Effector memory CD8-positive, alpha-beta T cell (primary cell): ENCODE data around the gene AXIN1.

Experiments
- ATAC-seq: fragments of 150-1000 bp; cut with Tn5 transposase; replicated peaks from 2 replicates; pipeline ENCODE4 v1.10.0; 2021; ENCODE audit warnings: mild to moderate bottlenecking, moderate library complexity
- DNase-seq, 3 experiments: peaks; one replicate each; pipeline ENCODE4 v3.0.0; 2021
- H3K27ac Mint-ChIP-seq, 2 donors: one replicate each; pipeline ENCODE4 v1.8.0; 2022; ENCODE audit warnings: mild to moderate bottlenecking in 2 of 2, mixed read lengths in 2 of 2, moderate library complexity in 2 of 2
- H3K27me3 Mint-ChIP-seq, 2 donors: one replicate each; pipeline ENCODE4 v1.8.0; 2022; ENCODE audit warnings: mixed read lengths in 2 of 2
- H3K36me3 Mint-ChIP-seq: one replicate; pipeline ENCODE4 v1.8.0; 2022; ENCODE audit warnings: mild to moderate bottlenecking, moderate library complexity, mixed read lengths; ENCODE audit not compliant: insufficient read depth
- H3K4me1 Mint-ChIP-seq, 2 donors: one replicate each; pipeline ENCODE4 v1.8.0; 2022; ENCODE audit warnings: low read depth in 2 of 2, mixed read lengths in 2 of 2
- H3K4me3 Mint-ChIP-seq, 2 donors: one replicate each; pipeline ENCODE4 v1.8.0; 2022; ENCODE audit warnings: mild to moderate bottlenecking in 2 of 2, mixed read lengths in 2 of 2, moderate library complexity in 2 of 2
- H3K9me3 Mint-ChIP-seq, 2 donors: one replicate each; pipeline ENCODE4 v1.8.0; 2022; ENCODE audit warnings: mixed read lengths in 2 of 2

AXIN1 gene

DNA sequence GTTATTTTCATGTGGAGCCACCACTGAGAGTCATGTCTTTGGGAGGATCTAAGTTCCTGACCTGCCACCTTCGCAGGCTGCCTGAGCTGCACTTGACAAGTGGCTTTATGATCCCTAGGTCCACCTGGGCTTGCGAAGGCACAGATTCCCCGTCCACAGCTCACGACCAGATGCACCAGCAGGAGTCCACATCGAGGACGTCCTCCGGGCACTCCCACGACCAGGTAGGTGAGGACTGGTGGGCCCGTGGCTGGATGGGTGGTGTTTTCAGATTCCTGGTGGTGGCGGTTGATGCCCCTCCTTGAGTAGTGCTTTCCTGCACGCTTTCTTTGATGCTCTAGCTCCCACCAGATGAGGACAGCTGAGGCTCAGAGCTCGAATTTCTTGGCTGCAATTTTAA lies 103.1 kb downstream of the AXIN1 start:
- ATAC-seq, result no peak
- Mint-ChIP-seq H3K9me3 (no peaks in the 10 kb centered on the region), H3K4me1 (peaks cover 9 to 10% of the 10 kb centered on the region in 2 donors), H3K36me3 (peaks cover 11% of the 10 kb centered on the region), H3K27me3 (no peaks in the 10 kb centered on the region), H3K27ac (no peak overlapping the region), H3K4me3 (no peak overlapping the region)
- DNase-seq, result no peak

DNA sequence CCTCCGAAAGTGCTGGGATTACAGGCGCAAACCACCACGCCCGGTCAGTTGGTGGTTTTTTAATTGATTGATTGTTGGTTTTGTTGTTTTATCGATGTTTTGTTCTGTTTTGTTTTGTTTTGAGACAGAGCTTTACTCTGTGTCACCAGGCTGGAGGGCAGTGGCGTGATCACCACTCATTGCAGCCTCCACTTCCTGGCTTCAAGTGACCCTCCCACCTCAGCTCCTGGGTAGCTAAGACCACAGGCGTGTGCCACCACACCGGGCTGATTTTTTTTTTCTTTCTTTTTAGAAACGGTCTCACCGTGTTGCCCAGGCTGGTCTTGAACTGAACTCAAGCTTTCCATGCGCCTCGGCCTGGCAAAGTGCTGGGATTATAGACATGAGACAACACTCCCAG lies 105.5 kb downstream of the AXIN1 start:
- Mint-ChIP-seq H3K4me1 (no peaks in the 10 kb centered on the region), H3K27me3 (no peaks in the 10 kb centered on the region), H3K27ac (no peak overlapping the region), H3K36me3 (peaks cover 8% of the 10 kb centered on the region), H3K4me3 (no peak overlapping the region), H3K9me3 (no peaks in the 10 kb centered on the region)
- DNase-seq (no peak), ATAC-seq (no peak)

DNA sequence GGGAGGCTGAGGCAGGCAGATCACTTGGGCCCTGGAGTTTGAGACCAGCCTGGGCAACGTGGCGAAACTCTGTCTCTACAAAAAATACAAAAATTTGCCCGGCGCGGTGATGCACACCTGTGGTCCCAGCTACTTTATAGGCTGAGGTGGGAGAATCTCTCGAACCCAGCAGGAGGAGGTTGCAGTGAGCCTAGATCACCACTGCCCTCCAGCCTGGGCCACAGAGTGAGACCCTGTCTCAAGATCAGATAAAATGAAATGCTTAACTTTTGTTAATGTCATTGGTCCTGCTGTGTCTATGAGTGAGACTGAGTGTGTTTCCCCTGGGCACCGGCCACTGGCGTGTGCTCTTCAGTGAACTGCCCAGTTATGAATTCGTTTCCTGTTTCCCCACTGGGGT lies 107.4 kb downstream of the AXIN1 start:
- Mint-ChIP-seq H3K4me3 (no peak overlapping the region), H3K27me3 (no peaks in the 10 kb centered on the region), H3K9me3 (no peaks in the 10 kb centered on the region), H3K4me1 (peaks cover 5 to 10% of the 10 kb centered on the region in 2 donors), H3K36me3 (peaks cover 5% of the 10 kb centered on the region), H3K27ac (peak overlapping the region; percentile 12 to 62)
- DNase-seq (no peak), ATAC-seq (no peak)

DNA sequence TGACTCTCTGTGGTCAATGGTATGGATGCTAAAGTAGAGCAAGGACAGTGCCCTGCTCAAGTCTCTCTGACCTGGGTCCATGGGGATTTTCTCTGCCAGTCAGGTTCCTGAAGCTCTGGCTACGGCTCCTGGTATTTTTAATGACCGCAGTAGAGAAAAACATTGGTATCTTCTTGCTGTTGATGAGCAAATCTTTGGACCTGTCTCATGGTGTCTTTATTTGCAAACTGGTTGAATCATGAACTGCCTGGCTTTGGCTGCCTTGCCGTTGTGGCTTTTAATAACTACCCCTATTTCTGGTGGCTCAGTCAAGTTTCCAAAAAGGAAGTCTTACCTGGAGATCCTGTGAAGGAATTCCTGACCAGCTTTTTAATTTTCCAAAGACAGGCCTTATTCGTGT lies 109.2 kb downstream of the AXIN1 start:
- DNase-seq, result no peak
- H3K27me3 Mint-ChIP-seq, result no peaks in the 10 kb centered on the region
- no peak overlapping the region for H3K4me3 Mint-ChIP-seq
- no peak for ATAC-seq
- H3K27ac Mint-ChIP-seq, result peak overlapping the region in 1 of 2 donors; percentile 79
- H3K9me3 Mint-ChIP-seq, result no peaks in the 10 kb centered on the region
- H3K36me3 Mint-ChIP-seq, result peaks cover 5% of the 10 kb centered on the region
- H3K4me1 Mint-ChIP-seq, result peaks cover 5 to 16% of the 10 kb centered on the region in 2 donors

DNA sequence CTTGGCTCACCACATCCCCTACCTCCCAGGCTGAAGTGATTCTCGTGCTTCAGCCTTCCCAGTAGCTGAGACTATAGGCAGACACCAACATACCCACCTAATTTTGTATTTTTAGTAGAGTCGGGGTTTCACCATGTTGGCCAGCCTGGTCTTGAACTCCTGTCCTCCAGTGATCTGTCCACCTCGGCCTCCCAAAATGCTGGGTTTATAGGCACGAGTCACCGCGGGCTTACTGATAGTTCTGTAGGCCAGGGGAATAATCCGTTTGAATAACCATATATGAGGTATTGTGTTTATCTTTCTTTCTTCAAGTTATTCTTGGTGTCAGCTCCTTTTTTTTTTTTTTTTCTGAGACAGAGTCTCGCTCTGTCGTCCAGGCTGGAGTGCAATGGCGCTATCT lies 110.2 kb downstream of the AXIN1 start:
- DNase-seq, result no peak
- H3K4me1 Mint-ChIP-seq, result peaks cover 5 to 16% of the 10 kb centered on the region in 2 donors
- no peak overlapping the region for H3K4me3 Mint-ChIP-seq
- peaks cover 5% of the 10 kb centered on the region for H3K36me3 Mint-ChIP-seq
- no peaks in the 10 kb centered on the region for H3K27me3 Mint-ChIP-seq
- no peaks in the 10 kb centered on the region for H3K9me3 Mint-ChIP-seq
- H3K27ac Mint-ChIP-seq, result no peak overlapping the region
- ATAC-seq, result no peak

DNA sequence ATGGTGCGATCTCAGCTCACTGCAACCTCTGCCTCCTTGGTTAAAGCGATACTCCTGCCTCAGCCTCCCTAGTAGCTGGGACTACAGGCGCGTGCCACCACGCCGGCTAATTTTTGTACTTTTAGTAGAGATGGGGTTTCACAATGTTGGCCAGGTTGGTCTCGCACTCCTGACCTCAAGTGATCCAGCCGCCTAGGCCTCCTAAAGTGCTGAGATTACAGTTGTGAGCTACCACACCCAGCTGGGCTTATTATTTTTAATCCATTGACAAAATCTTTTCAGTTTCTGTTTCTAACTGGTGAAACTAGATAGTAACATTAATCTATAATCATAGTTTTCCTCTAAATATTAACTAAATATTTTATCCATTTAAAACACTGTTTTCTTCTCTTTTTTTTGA lies 112.0 kb downstream of the AXIN1 start:
- ATAC-seq, result no peak
- Mint-ChIP-seq H3K27me3 (no peaks in the 10 kb centered on the region), H3K4me1 (peaks cover 6 to 20% of the 10 kb centered on the region in 2 donors), H3K36me3 (peaks cover 5% of the 10 kb centered on the region), H3K27ac (no peak overlapping the region), H3K4me3 (no peak overlapping the region), H3K9me3 (no peaks in the 10 kb centered on the region)
- DNase-seq, result no peak

DNA sequence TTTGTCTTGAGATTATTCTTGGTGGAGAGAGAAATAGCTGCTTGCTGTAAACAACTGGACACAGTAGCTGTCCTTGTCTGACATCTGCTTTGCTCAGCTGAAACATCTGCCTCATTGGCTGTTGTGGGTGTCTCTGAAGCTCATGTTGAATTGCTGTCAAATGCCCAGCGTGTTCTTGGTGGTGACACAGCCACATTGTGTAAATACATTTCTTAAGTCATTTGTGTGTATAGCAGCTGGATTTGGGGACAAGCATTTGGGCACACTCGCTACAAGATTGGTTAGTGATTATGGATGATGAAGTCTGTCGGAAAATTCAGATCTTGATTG lies 112.6 kb downstream of the AXIN1 start:
- no peak for ATAC-seq
- peak overlapping the region; percentile 44 to 53 for H3K27ac Mint-ChIP-seq
- no peak overlapping the region for H3K4me3 Mint-ChIP-seq

More for the DNA sequence above, 112.6 kb downstream of the AXIN1 start:
- Mint-ChIP-seq H3K36me3 (peaks cover 9% of the 10 kb centered on the region), H3K4me1 (peaks cover 12 to 26% of the 10 kb centered on the region in 2 donors), H3K9me3 (no peaks in the 10 kb centered on the region), H3K27me3 (no peaks in the 10 kb centered on the region)
- no peak for DNase-seq
